Measurements from ENCODE around the gene MGAT5B. TPM values are rescaled to one million over a fixed set of nuclear protein-coding genes. Genes with fewer than 3 reads are reported as not detected.

Gene MGAT5B
- total and polyA plus RNA-seq, 10 of the 15 experiments (the other 5 are each of a cell fraction or from before 2014, with no cell fraction given) = 0.13 TPM; not detected in 9

DNA sequence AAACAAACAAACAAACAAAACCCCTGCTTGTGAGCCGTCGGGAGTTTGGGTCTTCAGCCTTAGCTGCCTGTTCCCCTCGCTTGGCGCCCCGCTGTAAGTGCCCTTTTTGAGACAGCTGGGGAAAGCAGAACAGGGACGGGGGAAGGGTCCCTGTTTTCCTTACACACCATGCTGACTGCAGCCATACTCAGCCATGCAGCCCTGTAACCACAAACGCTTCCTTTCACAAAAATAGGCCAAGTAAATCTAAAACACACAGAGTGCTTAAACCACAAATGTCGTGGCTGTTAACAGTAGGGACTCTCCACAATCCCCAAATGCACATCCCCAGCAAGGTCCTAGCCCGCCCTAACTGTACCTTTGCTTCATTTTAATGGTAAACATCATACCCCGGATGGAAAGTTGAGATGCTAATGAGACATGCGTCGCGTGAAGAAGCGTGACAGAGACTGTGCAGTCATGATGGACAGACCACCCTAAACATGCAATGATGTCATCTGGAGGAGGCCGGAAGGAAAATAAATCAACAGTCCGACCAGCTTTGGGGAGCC, 129.9 kb downstream of the MGAT5B start:
- H3K9me3 ChIP-seq (replicated peaks; ENCODE audit: control insufficient read depth, insufficient read depth, low read length) = no peaks in the 10 kb centered on the region
- peak overlapping the region; percentile 51 for H3K4me2 ChIP-seq (ENCODE audit: control insufficient read depth, insufficient read depth)
- H4K20me1 ChIP-seq (ENCODE audit: control insufficient read depth, insufficient read depth) = no peaks in the 10 kb centered on the region
- intact Hi-C loops (cut with micrococcal nuclease; ENCODE audit: unreplicated experiment) (no loop called here), in situ Hi-C loops (cut with MboI) (no loop called here)
- no peaks in the 10 kb centered on the region for H3K36me3 ChIP-seq (ENCODE audit: control insufficient read depth in 2 of 2, insufficient read depth in 2 of 2, low read length in 1 of 2)
- ATAC-seq (peak; percentile 91), DNase-seq (ENCODE audit: low read depth, low spot score) (peak; percentile 71), FAIRE-seq (peak; percentile 31)
- H3K79me2 ChIP-seq (ENCODE audit: control insufficient read depth, insufficient read depth, low read length) = no peaks in the 10 kb centered on the region
- no peaks in the 10 kb centered on the region for H3K27me3 ChIP-seq (replicated peaks in 1 of 2; ENCODE audit: control insufficient read depth in 2 of 2, insufficient read depth in 2 of 2, low read length in 1 of 2)
- WGBS (ENCODE audit: insufficient coverage, insufficient replicate concordance, low lambda C conversion rate, missing lambda C conversion rate) = 2% methylated on average over 16 of the region's 16 CpGs
- H3K4me1 ChIP-seq (ENCODE audit: control insufficient read depth, insufficient read depth, low read length) = peaks cover 22% of the 10 kb centered on the region
- ChIA-PET POLR2A (no interaction called here), RAD21 (ENCODE audit: unreplicated experiment) (interaction anchor here (1.6 kb wide), 1 partner anchor 11 kb away, joined by 4 read pairs; no protein-coding TSS in a partner anchor), CTCF (interaction anchor here (2.3 kb wide), 1 partner anchor 14 kb away, joined by 7 read pairs; no protein-coding TSS in a partner anchor), SMC1A (ENCODE audit: uncharacterized antibody, unreplicated experiment) (interaction anchor here (0.9 to 1.0 kb wide), 2 partner anchors 15 to 97 kb away, joined by 3 to 4 read pairs; no protein-coding TSS in a partner anchor)
- H2AFZ ChIP-seq (ENCODE audit: control insufficient read depth, low read depth, low read length) = peak overlapping the region; percentile 63
- H3K4me3 ChIP-seq = peak overlapping the region; percentile 11; the same call in 1 of the 2 replicates
- peak overlapping the region; percentile 32; the same call in 1 of the 2 replicates for H3K9ac ChIP-seq (ENCODE audit: control insufficient read depth, insufficient read depth, low read length)
- BruUV-seq (replicated peaks) = no TSS peak
- peak overlapping the region; percentile 59 for H3K27ac ChIP-seq (ENCODE audit: control insufficient read depth, insufficient read depth)
- TF ChIP-seq CBFB (IDR thresholded peaks at IDR 0.05; ENCODE audit: low read depth) = peak; percentile 81; the same call in 1 of the 2 replicates
- TF ChIP-seq, protein P1, sequence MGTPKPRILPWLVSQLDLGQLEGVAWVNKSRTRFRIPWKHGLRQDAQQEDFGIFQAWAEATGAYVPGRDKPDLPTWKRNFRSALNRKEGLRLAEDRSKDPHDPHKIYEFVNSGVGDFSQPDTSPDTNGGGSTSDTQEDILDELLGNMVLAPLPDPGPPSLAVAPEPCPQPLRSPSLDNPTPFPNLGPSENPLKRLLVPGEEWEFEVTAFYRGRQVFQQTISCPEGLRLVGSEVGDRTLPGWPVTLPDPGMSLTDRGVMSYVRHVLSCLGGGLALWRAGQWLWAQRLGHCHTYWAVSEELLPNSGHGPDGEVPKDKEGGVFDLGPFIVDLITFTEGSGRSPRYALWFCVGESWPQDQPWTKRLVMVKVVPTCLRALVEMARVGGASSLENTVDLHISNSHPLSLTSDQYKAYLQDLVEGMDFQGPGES (IDR thresholded peaks at IDR 0.05) = no peak
- TF ChIP-seq, protein P2, sequence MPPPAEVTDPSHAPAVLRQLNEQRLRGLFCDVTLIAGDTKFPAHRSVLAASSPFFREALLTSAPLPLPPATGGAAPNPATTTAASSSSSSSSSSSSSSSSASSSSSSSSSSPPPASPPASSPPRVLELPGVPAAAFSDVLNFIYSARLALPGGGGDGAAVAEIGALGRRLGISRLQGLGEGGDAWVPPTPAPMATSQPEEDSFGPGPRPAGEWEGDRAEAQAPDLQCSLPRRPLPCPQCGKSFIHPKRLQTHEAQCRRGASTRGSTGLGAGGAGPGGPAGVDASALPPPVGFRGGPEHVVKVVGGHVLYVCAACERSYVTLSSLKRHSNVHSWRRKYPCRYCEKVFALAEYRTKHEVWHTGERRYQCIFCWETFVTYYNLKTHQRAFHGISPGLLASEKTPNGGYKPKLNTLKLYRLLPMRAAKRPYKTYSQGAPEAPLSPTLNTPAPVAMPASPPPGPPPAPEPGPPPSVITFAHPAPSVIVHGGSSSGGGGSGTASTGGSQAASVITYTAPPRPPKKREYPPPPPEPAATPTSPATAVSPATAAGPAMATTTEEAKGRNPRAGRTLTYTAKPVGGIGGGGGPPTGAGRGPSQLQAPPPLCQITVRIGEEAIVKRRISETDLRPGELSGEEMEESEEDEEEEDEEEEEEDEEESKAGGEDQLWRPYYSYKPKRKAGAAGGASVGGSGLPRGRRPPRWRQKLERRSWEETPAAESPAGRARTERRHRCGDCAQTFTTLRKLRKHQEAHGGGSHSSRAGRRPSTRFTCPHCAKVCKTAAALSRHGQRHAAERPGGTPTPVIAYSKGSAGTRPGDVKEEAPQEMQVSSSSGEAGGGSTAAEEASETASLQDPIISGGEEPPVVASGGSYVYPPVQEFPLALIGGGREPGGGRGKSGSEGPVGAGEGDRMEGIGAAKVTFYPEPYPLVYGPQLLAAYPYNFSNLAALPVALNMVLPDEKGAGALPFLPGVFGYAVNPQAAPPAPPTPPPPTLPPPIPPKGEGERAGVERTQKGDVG (CRISPR knock-in tag; IDR thresholded peaks at IDR 0.05) = no peak
- TF ChIP-seq IKZF1 (conservative IDR thresholded peaks at IDR 0.05) = peak; percentile 84
- 0 out of 2 replicates have a peak, but pooled peaks have one; percentile 43 for TF ChIP-seq GABPA (IDR thresholded peaks at IDR 0.05; ENCODE audit: low read depth)
- TF ChIP-seq EED (IDR thresholded peaks at IDR 0.05; ENCODE audit: low read depth) = peak; percentile 80
- TF ChIP-seq SP1 (IDR thresholded peaks at IDR 0.05; ENCODE audit: low read depth, low read length) = peak; percentile 63
- no peak for TF ChIP-seq KDM1A (IDR thresholded peaks at IDR 0.05; ENCODE audit: borderline replicate concordance)
- 0 out of 2 replicates have a peak, but pooled peaks have one; percentile 35 for TF ChIP-seq RCOR1 (conservative IDR thresholded peaks at IDR 0.05; ENCODE audit: low read depth, low read length)
- TF ChIP-seq JUNB (IDR thresholded peaks at IDR 0.05) = peak; percentile 36; the same call in 1 of the 2 replicates
- no peak for TF ChIP-seq SUPT20H (IDR thresholded peaks at IDR 0.05; ENCODE audit: borderline replicate concordance, control insufficient read depth, low read depth, low read length)
- TF ChIP-seq SMAD5 (IDR thresholded peaks at IDR 0.05; ENCODE audit: low read depth) = no peak
- no peak for TF ChIP-seq JUND (IDR thresholded peaks at IDR 0.05; ENCODE audit: low read depth, low read length)
- TF ChIP-seq ZNF24 (IDR thresholded peaks at IDR 0.05) = no peak
- peak; percentile 99 for TF ChIP-seq RUNX3 (IDR thresholded peaks at IDR 0.05; ENCODE audit: low read length)
- TF ChIP-seq YY1 (IDR thresholded peaks at IDR 0.05; ENCODE audit: low read depth, low read length) = peak; percentile 67; the same call in 1 of the 2 replicates
- peak; percentile 49 to 66; a peak in 3 of 4 replicates for TF ChIP-seq EP300 (IDR thresholded peaks at IDR 0.05; ENCODE audit: borderline replicate concordance in 1 of 2, control insufficient read depth in 1 of 2, low read depth in 2 of 2, low read length in 2 of 2)
- no peak for TF ChIP-seq TBL1XR1 (IDR thresholded peaks at IDR 0.05; ENCODE audit: low read depth, low read length)
- TF ChIP-seq, protein P3, sequence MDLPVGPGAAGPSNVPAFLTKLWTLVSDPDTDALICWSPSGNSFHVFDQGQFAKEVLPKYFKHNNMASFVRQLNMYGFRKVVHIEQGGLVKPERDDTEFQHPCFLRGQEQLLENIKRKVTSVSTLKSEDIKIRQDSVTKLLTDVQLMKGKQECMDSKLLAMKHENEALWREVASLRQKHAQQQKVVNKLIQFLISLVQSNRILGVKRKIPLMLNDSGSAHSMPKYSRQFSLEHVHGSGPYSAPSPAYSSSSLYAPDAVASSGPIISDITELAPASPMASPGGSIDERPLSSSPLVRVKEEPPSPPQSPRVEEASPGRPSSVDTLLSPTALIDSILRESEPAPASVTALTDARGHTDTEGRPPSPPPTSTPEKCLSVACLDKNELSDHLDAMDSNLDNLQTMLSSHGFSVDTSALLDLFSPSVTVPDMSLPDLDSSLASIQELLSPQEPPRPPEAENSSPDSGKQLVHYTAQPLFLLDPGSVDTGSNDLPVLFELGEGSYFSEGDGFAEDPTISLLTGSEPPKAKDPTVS (IDR thresholded peaks at IDR 0.05; ENCODE audit: low read depth, low read length) = no peak
